HEK293T (cell line): ENCODE data around the gene C14orf180.

Experiments
- BHLHE40 ChIP-seq: fragments of 450-650 bp; IDR thresholded peaks from 2 replicates; pipeline ENCODE4 v1.6.1; 2016; ENCODE audit warnings: mild to moderate bottlenecking, moderate library complexity, borderline replicate concordance
- CTBP1 ChIP-seq: fragments of 450-650 bp; IDR thresholded peaks from 2 replicates; pipeline ENCODE4 v1.6.1; 2016; ENCODE audit warnings: borderline replicate concordance
- ELF4 ChIP-seq: fragments of 450-650 bp; IDR thresholded peaks from 2 replicates; pipeline ENCODE4 v1.6.1; 2017; ENCODE audit warnings: antibody characterized with exemption
- FOXA1 ChIP-seq: fragments of 450-650 bp; IDR thresholded peaks from 2 replicates; pipeline ENCODE4 v1.6.1; 2016; ENCODE audit warnings: mild to moderate bottlenecking
- FOXK2 ChIP-seq: fragments of 450-650 bp; IDR thresholded peaks from 2 replicates; pipeline ENCODE4 v1.6.1; 2016; ENCODE audit warnings: mild to moderate bottlenecking
- FOXM1 ChIP-seq: fragments of 450-650 bp; IDR thresholded peaks from 2 replicates; pipeline ENCODE4 v1.6.1; 2017; ENCODE audit warnings: mild to moderate bottlenecking, borderline replicate concordance
- HDGF ChIP-seq: fragments of 450-650 bp; IDR thresholded peaks from 2 replicates; pipeline ENCODE4 v1.6.1; 2017; ENCODE audit warnings: antibody characterized with exemption, borderline replicate concordance
- LEF1 ChIP-seq: fragments of 450-650 bp; IDR thresholded peaks from 2 replicates; pipeline ENCODE4 v1.6.1; 2017; ENCODE audit warnings: mild to moderate bottlenecking, borderline replicate concordance
- NFRKB ChIP-seq: fragments of 450-650 bp; IDR thresholded peaks from 2 replicates; pipeline ENCODE4 v1.6.1; 2016; ENCODE audit warnings: mild to moderate bottlenecking, moderate library complexity
- SP1 ChIP-seq: fragments of 450-650 bp; IDR thresholded peaks from 2 replicates; pipeline ENCODE4 v1.6.1; 2017
- SUZ12 ChIP-seq: fragments of 450-650 bp; IDR thresholded peaks from 2 replicates; pipeline ENCODE4 v1.6.1; 2016; ENCODE audit warnings: mild to moderate bottlenecking
- TARDBP ChIP-seq: fragments of 450-650 bp; IDR thresholded peaks from 2 replicates; pipeline ENCODE4 v1.6.1; 2016

DNA sequence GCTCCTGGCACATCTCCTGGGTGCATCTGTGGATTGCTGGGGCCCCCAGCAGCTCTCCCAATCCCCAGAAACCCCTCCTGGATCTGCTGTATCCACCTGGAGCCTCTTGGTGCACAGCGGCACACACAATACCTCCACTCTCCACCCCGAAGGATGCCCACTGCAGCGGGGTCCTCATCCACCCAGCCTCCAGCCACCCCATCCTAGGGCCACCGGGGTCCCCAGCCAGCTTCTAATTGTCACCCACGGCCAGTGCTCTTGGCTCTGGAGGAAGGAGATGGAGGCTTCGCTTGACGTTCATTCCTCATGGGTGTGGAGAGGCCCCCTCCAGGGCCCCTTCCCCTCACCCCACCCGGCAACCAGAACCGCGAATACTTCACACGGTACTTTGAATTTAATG lies 56.6 kb downstream of the C14orf180 start:
- no peak for TF ChIP-seq CTBP1
- TF ChIP-seq TARDBP: no peak
- TF ChIP-seq LEF1: no peak
- no peak for TF ChIP-seq FOXM1
- TF ChIP-seq ELF4: no peak
- no peak for TF ChIP-seq BHLHE40
- TF ChIP-seq SP1: no peak
- no peak for TF ChIP-seq NFRKB
- TF ChIP-seq SUZ12: no peak
- TF ChIP-seq HDGF: no peak
- TF ChIP-seq FOXK2: no peak
- TF ChIP-seq FOXA1: no peak
